OCI-LY7 (cell line): ENCODE data around the gene LRR1. TPM values are rescaled to one million over a fixed set of nuclear protein-coding genes. Genes with fewer than 3 reads are reported as not detected.

ENCODE experiments used
- BruUV-seq: library from RNA; stranded (reverse); fragments of 400-500 nt; replicated peaks from 2 replicates; lab custom pipeline; 2021; lab: Mats Ljungman, UMichigan
- CTCF ChIA-PET: fragments of 300-600 bp; sonication (Branson Sonifier 250); formaldehyde crosslinking; loops from one replicate; lab custom pipeline; 2022; ENCODE audit warnings: antibody characterized with exemption; ENCODE audit not compliant: unreplicated experiment; lab: Charles Lee
- POLR2A ChIA-PET: fragments of 300-600 bp; sonication (Branson Sonifier 250); formaldehyde crosslinking; loops from one replicate; lab custom pipeline; 2022; ENCODE audit warnings: antibody characterized with exemption; lab: Charles Lee
- DNase-seq: peaks from one replicate; pipeline ENCODE4 v3.0.0-alpha.2; 2015; ENCODE audit warnings: low spot score
- H2AFZ ChIP-seq: fragments of 200-600 bp; sonication (generic), shearing (Covaris generic); 2 replicates; pipeline ENCODE4 v1.6.1; 2014; ENCODE audit warnings: mild to moderate bottlenecking, antibody characterized with exemption, low read length, moderate library complexity
- H3K27ac ChIP-seq: fragments of 200-600 bp; sonication (generic); 2 replicates; pipeline ENCODE4 v1.5.1; 2014; ENCODE audit warnings: mixed run types, low read depth, mild to moderate bottlenecking, moderate library complexity, low read length, inconsistent platforms; ENCODE audit not compliant: poor library complexity, severe bottlenecking
- H3K36me3 ChIP-seq: fragments of 200-600 bp; sonication (generic); 2 replicates; pipeline ENCODE4 v1.6.1; 2014; ENCODE audit warnings: mild to moderate bottlenecking, antibody characterized with exemption, low read length, moderate library complexity, mixed read lengths; ENCODE audit not compliant: insufficient read depth
- H3K4me1 ChIP-seq: fragments of 200-600 bp; sonication (generic); 2 replicates; pipeline ENCODE4 v1.5.1; 2014; ENCODE audit warnings: mild to moderate bottlenecking, low read length; ENCODE audit not compliant: insufficient read depth, poor library complexity, severe bottlenecking
- H3K4me2 ChIP-seq: fragments of 200-600 bp; sonication (generic); 2 replicates; pipeline ENCODE4 v1.6.1; 2014; ENCODE audit warnings: mild to moderate bottlenecking, low read length
- H3K4me3 ChIP-seq: fragments of 200-600 bp; sonication (generic); 2 replicates; pipeline ENCODE4 v1.5.1; 2014; ENCODE audit warnings: mild to moderate bottlenecking, low read depth, low read length; ENCODE audit not compliant: poor library complexity, severe bottlenecking
- H3K79me2 ChIP-seq: fragments of 200-600 bp; sonication (generic); 2 replicates; pipeline ENCODE4 v1.6.1; 2016; ENCODE audit warnings: low read depth, mild to moderate bottlenecking, low read length, moderate library complexity, mixed read lengths; ENCODE audit not compliant: insufficient read depth
- H3K9me2 ChIP-seq: fragments of 200-600 bp; sonication (generic); 2 replicates; pipeline ENCODE4 v1.6.1; 2016; ENCODE audit warnings: mild to moderate bottlenecking, low read length, mixed read lengths; ENCODE audit not compliant: insufficient read depth
- H3K9me3 ChIP-seq: fragments of 200-600 bp; sonication (generic); 2 replicates; pipeline ENCODE4 v1.6.1; 2014; ENCODE audit warnings: mild to moderate bottlenecking, mixed run types, low read length, mixed read lengths
- H4K20me1 ChIP-seq: fragments of 200-600 bp; sonication (generic); 2 replicates; pipeline ENCODE4 v1.6.1; 2014; ENCODE audit warnings: mild to moderate bottlenecking, antibody characterized with exemption, low read length, moderate library complexity, mixed read lengths; ENCODE audit not compliant: insufficient read depth
- EZH2phosphoT487 ChIP-seq: fragments of 200-600 bp; sonication (generic); IDR thresholded peaks from 2 replicates; pipeline ENCODE4 v1.6.1; 2018; ENCODE audit warnings: low read depth, borderline replicate concordance, mild to moderate bottlenecking, mixed run types, antibody characterized with exemption, low read length, moderate library complexity, mixed read lengths
- intact Hi-C: fragments of 100-400 bp; cut with micrococcal nuclease; formaldehyde crosslinking; loops from one replicate; pipeline ENCODE4 v1.10.0; 2022; ENCODE audit not compliant: unreplicated experiment
- total RNA-seq, 2 experiments: library from RNA; depleted of rRNA in 1 of 2; stranded (reverse); fragments of >200 nt in 1 of 2; shearing (Covaris generic) in 1 of 2; gene quantifications; 2 replicates each; pipeline ENCODE4 v1.2.3, GENCODE V29; 2014 to 2022
- TF ChIP-seq, protein P1 (sequence below): fragments of 200-600 bp; sonication (generic); conservative IDR thresholded peaks from 2 replicates; pipeline ENCODE4 v1.5.1; 2014; ENCODE audit warnings: mild to moderate bottlenecking, antibody characterized with exemption, low read length, moderate library complexity, mixed read lengths

Gene LRR1
- total RNA-seq, 2 experiments from 2014 or later: 80.3 to 83.4 TPM

DNA sequence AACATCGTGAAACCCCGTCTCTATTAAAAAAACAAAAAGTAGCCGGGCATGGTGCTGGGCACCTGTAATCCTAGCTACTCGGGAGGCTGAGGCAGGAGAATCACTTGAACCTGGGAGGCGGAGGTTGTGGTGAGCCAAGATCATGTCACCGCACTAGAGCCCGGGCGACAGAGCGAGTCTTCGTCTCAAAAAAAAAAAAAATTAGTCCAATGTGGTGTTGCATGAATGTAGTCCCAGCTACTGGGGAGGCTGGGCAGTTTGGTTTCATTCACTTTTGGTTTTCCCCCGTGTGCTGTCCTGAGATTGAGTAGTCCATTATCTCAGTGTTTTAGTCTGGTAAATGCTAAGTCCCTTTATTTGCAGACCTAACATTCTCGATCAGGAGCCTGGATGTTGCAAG lies 32.0 kb upstream of the LRR1 start:
- CTCF ChIA-PET: no interaction called here
- H2AFZ ChIP-seq: no peak overlapping the region
- no TSS peak for BruUV-seq

DNA sequence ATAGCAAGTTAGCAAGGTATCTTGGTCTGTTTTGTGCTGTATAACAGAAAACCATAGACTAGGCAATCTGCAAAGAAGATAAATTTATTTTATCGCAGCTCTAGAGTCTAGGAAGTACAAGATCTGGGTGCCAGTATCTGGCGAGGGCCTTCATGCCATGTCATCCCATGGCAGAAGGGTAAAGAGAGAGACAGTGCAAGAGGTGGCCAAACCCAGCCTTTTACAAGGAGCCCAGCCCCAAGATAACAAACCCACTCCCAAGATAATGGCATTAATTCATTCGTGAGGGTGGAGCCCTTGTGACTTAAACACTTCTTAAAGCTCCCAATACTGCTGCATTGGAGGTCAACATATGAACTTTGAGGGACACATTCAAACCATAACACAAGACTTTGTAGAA lies 29.5 kb upstream of the LRR1 start:
- BruUV-seq: no TSS peak
- no peaks in the 10 kb centered on the region for H4K20me1 ChIP-seq
- H2AFZ ChIP-seq: no peak overlapping the region
- no peaks in the 10 kb centered on the region; the same call in 1 of the 2 replicates for H3K9me3 ChIP-seq
- DNase-seq: no peak
- no peak for TF ChIP-seq EZH2phosphoT487
- TF ChIP-seq, protein P1, sequence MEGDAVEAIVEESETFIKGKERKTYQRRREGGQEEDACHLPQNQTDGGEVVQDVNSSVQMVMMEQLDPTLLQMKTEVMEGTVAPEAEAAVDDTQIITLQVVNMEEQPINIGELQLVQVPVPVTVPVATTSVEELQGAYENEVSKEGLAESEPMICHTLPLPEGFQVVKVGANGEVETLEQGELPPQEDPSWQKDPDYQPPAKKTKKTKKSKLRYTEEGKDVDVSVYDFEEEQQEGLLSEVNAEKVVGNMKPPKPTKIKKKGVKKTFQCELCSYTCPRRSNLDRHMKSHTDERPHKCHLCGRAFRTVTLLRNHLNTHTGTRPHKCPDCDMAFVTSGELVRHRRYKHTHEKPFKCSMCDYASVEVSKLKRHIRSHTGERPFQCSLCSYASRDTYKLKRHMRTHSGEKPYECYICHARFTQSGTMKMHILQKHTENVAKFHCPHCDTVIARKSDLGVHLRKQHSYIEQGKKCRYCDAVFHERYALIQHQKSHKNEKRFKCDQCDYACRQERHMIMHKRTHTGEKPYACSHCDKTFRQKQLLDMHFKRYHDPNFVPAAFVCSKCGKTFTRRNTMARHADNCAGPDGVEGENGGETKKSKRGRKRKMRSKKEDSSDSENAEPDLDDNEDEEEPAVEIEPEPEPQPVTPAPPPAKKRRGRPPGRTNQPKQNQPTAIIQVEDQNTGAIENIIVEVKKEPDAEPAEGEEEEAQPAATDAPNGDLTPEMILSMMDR: no peak
- no peaks in the 10 kb centered on the region for H3K79me2 ChIP-seq
- intact Hi-C loops: no loop called here
- H3K4me1 ChIP-seq: no peaks in the 10 kb centered on the region
- no peak overlapping the region for H3K4me3 ChIP-seq
- no peak overlapping the region for H3K27ac ChIP-seq
- CTCF ChIA-PET: no interaction called here
- POLR2A ChIA-PET: interaction anchor here (1.1 kb wide), 1 partner anchor 108 kb away, joined by 4 read pairs; no protein-coding TSS in a partner anchor
- H3K36me3 ChIP-seq: peaks cover 26% of the 10 kb centered on the region
- H3K4me2 ChIP-seq: no peak overlapping the region
- no peaks in the 10 kb centered on the region for H3K9me2 ChIP-seq

More for the DNA sequence above, 32.0 kb upstream of the LRR1 start:
- TF ChIP-seq, protein P1: no peak
- TF ChIP-seq EZH2phosphoT487: no peak
- Histone ChIP-seq H3K9me3 (no peaks in the 10 kb centered on the region; the same call in 1 of the 2 replicates), H3K4me3 (no peak overlapping the region), H3K4me1 (no peaks in the 10 kb centered on the region), H3K9me2 (no peaks in the 10 kb centered on the region), H3K79me2 (no peaks in the 10 kb centered on the region), H4K20me1 (no peaks in the 10 kb centered on the region), H3K27ac (no peak overlapping the region), H3K36me3 (peaks cover 4% of the 10 kb centered on the region; the same call in 1 of the 2 replicates), H3K4me2 (no peak overlapping the region)
- no peak for DNase-seq
- POLR2A ChIA-PET: no interaction called here
- intact Hi-C loops: no loop called here

DNA sequence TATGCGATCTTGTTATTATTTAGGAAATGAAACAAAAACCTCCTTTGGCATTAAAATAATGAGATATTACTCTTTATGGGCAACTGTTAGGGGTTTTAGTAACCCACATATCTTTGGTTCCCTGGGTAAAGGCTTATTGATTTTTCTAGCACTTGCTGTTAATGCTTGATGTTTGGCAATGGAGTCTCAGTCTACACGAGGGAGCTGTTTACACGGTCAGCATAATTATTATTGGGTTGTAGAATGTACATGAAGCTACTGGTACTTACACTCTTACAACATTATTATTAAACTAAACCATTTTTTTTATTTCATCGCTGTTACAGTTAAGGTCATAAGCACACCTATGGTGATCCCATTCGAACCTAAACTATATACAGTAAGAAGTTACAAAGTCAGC lies 24.7 kb upstream of the LRR1 start:
- Histone ChIP-seq H3K27ac (no peak overlapping the region), H3K79me2 (peaks cover 4% of the 10 kb centered on the region; the same call in 1 of the 2 replicates), H3K36me3 (peaks cover 69% of the 10 kb centered on the region), H3K4me1 (no peaks in the 10 kb centered on the region), H2AFZ (no peak overlapping the region), H3K4me2 (no peak overlapping the region), H3K4me3 (no peak overlapping the region), H4K20me1 (no peaks in the 10 kb centered on the region), H3K9me3 (no peaks in the 10 kb centered on the region; the same call in 1 of the 2 replicates), H3K9me2 (no peaks in the 10 kb centered on the region)
- no peak for DNase-seq
- intact Hi-C loops: no loop called here
- no TSS peak for BruUV-seq
- CTCF ChIA-PET: no interaction called here
- TF ChIP-seq, protein P1: no peak
- TF ChIP-seq EZH2phosphoT487: no peak
- POLR2A ChIA-PET: interaction anchor here (0.6 kb wide), 1 partner anchor 409 kb away, joined by 3 read pairs; no protein-coding TSS in a partner anchor
